Fibroblast of peridontal ligament (primary cell): ENCODE data around the gene FOXF1.

ENCODE experiments used
- DNase-seq: peaks from one replicate; pipeline ENCODE4 v3.0.0-alpha.2; 2010; ENCODE audit errors: extremely low read depth

FOXF1 gene

GRCh38 chr16:86492961-86493629 is 17.2 kb upstream of the FOXF1 start:
- DNase-seq, result no peak

- no peak for DNase-seq
Measured at GRCh38 chr16:86494039-86494564, 16.2 kb upstream of the FOXF1 start.

- no peak for DNase-seq
Measured at GRCh38 chr16:86494565-86495356, 15.6 kb upstream of the FOXF1 start.

- DNase-seq, result no peak
Measured at GRCh38 chr16:86495357-86495701, 15.0 kb upstream of the FOXF1 start.

GRCh38 chr16:86495756-86496261 is 14.5 kb upstream of the FOXF1 start:
- DNase-seq, result no peak

- no peak for DNase-seq
Measured at GRCh38 chr16:86496262-86496928, 13.9 kb upstream of the FOXF1 start.

- no peak for DNase-seq
Measured at GRCh38 chr16:86496929-86497461, 13.3 kb upstream of the FOXF1 start.

DNA sequence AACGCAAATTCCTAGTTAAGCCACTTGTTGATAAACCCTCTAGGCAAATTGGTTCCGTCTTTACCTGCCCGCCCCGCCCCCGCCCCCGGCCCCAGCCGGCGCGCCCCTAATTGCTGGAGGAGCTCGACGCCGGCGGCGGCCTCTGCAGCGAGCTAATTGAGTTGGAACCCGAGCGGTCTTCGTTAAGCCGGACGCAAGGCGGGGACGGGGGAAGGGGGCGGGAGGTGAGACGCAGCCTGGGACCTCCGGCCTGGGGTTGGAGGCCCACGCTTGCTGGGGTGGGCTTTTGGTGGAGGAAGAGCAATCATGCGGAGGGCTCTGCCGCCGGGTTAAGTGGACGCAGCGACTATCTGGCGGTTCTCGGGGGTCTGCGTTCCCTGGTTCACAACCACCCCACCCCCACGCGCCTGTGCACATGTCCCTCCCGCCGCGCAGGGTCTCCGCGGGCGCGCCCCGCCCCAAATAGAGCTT is 12.7 kb upstream of the FOXF1 start:
- no peak for DNase-seq

GRCh38 chr16:86498155-86498670 is 12.1 kb upstream of the FOXF1 start:
- DNase-seq, result peak; percentile 29

DNA sequence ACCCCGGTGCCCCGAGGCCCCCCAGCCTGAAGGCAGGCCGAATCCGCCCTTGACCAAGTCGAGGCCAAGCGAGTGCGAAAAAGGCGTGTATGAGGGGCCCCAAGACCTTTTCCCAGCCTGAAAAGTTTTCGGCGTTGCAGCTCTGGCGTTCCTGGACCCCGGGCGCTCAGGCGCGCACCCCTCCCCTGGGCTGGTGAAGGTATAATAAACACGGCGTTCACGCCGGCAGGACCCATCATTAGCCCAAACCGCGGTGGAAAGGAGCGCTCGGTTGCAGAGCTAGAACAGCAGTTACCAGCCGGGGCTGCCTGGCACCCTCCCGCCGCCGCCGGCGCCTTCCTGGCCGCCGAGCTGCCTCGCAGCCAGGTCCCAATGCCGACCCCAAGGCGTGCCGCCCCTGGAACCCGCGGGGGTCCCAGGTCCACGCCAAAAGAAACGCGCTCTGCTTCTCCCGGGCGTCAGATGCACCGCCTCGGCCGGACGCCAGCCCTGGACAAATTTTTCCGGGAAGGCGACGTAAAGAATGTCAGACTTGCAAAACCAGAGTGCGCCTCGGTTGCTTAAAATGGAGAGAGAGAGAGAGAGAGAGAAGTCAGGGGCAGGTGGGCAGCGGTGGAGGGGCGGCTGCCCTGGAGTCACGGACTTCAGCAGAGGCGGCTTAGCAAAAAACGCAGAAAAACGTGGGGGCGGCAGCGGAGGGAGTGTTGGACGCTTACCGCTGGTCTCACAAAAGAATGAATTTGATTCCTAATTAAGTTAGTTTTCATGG is 11.5 kb upstream of the FOXF1 start:
- peak; percentile 47 for DNase-seq

- DNase-seq, result no peak
Measured at GRCh38 chr16:86499440-86499786, 10.9 kb upstream of the FOXF1 start.

- DNase-seq, result no peak
Measured at GRCh38 chr16:86499889-86500707, 10.2 kb upstream of the FOXF1 start.

GRCh38 chr16:86500708-86501510 is 9.4 kb upstream of the FOXF1 start:
- no peak for DNase-seq

GRCh38 chr16:86501989-86502855 is 8.1 kb upstream of the FOXF1 start:
- no peak for DNase-seq

DNA sequence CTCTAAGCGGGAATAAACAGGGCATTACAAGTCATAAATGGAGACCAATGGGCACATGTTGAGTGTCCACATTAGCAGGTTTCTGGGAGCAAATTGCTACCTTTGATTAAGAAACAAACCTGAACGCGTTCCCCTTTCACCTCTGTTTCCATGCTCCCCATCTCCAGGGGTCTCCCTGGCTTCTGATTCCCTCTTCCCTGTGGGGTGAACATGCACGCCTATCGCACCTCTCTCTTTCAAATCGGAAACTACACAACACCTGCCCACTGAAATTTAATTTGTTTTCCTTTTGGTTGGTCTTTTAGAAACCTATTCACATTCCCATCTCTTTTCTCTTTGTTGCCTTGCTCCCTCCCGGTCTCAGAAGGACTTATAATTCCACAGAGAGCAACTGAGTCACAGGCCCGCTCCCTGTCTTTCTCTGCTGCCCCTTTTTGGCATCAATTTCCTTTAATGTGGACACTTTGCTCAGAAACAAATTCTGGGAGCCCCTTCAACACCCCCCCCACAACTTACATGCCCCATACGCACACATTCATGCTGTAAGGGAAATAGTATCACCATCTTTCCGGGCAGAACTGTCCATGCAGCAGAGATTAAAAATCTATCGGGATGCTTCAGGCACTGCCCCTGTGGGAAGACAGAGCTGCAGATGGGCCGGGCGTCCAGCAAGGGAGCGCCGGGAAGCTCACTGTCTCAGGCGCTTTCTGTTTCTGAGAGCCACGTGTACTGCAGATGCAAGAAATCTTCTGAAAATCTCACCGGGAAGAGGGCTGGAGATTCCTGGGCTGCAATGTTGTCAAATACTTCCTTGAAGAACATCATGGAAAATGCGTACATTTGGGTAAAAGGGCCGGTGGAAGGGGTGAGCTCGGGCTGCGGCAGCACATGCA is 7.2 kb upstream of the FOXF1 start:
- DNase-seq, result peak; percentile 48

DNA sequence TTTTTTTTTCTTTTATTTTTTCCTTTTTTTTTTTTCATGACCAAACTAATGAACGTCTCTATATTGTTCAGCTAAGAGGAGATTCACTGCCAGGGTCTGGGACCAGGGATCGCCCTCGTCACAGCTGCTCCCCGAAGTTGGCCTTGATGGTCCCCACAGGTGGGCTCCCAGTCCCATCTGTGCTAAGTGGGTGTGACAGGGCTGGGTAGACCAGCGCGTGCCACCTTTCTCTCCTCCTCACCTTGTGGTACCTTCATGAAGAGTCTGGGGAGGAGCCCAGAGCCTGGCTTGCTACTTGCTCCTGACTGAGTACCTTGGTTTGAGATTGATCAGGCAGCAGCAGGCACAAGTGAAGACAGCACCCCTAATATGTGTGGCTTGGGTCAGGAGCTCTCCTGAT is 6.5 kb upstream of the FOXF1 start:
- DNase-seq, result no peak
